Endothelial cell of umbilical vein (primary cell): ENCODE results near the gene ATF3. TPM values are rescaled to one million over a fixed set of nuclear protein-coding genes. Genes with fewer than 3 reads are reported as not detected.

Experiments
- BruUV-seq: library from RNA; stranded (reverse); fragments of 400-500 nt; replicated peaks from 2 replicates; lab custom pipeline; 2021; lab: Mats Ljungman, UMichigan
- CTCF ChIA-PET: fragments of 300-600, 350-600 bp; sonication (Branson Sonifier 250); formaldehyde crosslinking; loops from one replicate; lab custom pipeline; 2021; ENCODE audit warnings: antibody characterized with exemption, inconsistent platforms; lab: Charles Lee
- POLR2A ChIA-PET: fragments of 300-600, 350-600 bp; sonication (Branson Sonifier 250); formaldehyde crosslinking; loops from one replicate; lab custom pipeline; 2021; ENCODE audit warnings: antibody characterized with exemption, inconsistent platforms; lab: Charles Lee
- DNase-seq: peaks from one replicate; pipeline ENCODE4 v3.0.0-alpha.2; 2011; ENCODE audit warnings: low read depth, low spot score
- FAIRE-seq: peaks from 2 replicates; lab custom pipeline; 2011; peaks lifted over from hg19 to GRCh38; lab: Jason Lieb, UNC
- H2AFZ ChIP-seq: 2 replicates; pipeline ENCODE4 v1.6.0; 2012; ENCODE audit warnings: low read depth, low read length, control low read depth, inconsistent platforms
- H3K27ac ChIP-seq: 2 replicates; pipeline ENCODE4 v1.5.1; 2011; ENCODE audit warnings: low read depth, mild to moderate bottlenecking, control low read depth, low read length, moderate library complexity; ENCODE audit not compliant: insufficient read depth
- H3K27me3 ChIP-seq, 2 experiments: 2 replicates each; pipeline versions ENCODE4 v1.6.0 to v1.6.1; 2011; ENCODE audit warnings: low read length in 2 of 2, mixed read lengths in 1 of 2; ENCODE audit not compliant: control insufficient read depth in 2 of 2, insufficient read depth in 2 of 2
- H3K36me3 ChIP-seq, 2 experiments: 2 replicates in 1 of 2; 3 replicates in 1 of 2; pipeline ENCODE4 v1.5.1; 2011; ENCODE audit warnings: low read length in 2 of 2, mild to moderate bottlenecking in 1 of 2, moderate library complexity in 1 of 2; ENCODE audit not compliant: control insufficient read depth in 2 of 2, insufficient read depth in 2 of 2; ENCODE audit errors: extremely low read depth in 1 of 2
- H3K4me1 ChIP-seq: 3 replicates; pipeline ENCODE4 v1.5.1; 2011; ENCODE audit warnings: mild to moderate bottlenecking, low read length; ENCODE audit not compliant: control insufficient read depth, insufficient read depth; ENCODE audit errors: extremely low read depth
- H3K4me2 ChIP-seq: 2 replicates; pipeline ENCODE4 v1.6.1; 2011; ENCODE audit warnings: low read length, control low read depth, mixed read lengths; ENCODE audit not compliant: insufficient read depth
- H3K4me3 ChIP-seq, 3 experiments: fragments of 200-600 bp in 1 of 3; sonication (generic), shearing (Covaris generic) in 1 of 3; replicated peaks in 1 of 3; 2 replicates each; pipeline ENCODE4 v1.5.1; 2011 to 2016; ENCODE audit warnings: control low read depth in 3 of 3, low read length in 3 of 3, mild to moderate bottlenecking in 2 of 3, inconsistent platforms in 1 of 3, low read depth in 1 of 3, moderate library complexity in 1 of 3; ENCODE audit not compliant: insufficient read depth in 1 of 3
- H3K79me2 ChIP-seq: 2 replicates; pipeline ENCODE4 v1.6.0; 2012; ENCODE audit warnings: low read length, inconsistent platforms; ENCODE audit not compliant: control insufficient read depth, insufficient read depth
- H3K9ac ChIP-seq: replicated peaks from 2 replicates; pipeline ENCODE3; 2011; ENCODE audit warnings: low read length, control low read depth; ENCODE audit not compliant: insufficient read depth; ENCODE audit errors: extremely low read depth
- H3K9me1 ChIP-seq: replicated peaks from 3 replicates; pipeline ENCODE4 v1.6.0; 2011; ENCODE audit warnings: mild to moderate bottlenecking, low read length; ENCODE audit not compliant: control insufficient read depth, insufficient read depth; ENCODE audit errors: extremely low read depth
- H3K9me3 ChIP-seq: replicated peaks from 2 replicates; pipeline ENCODE4 v1.5.1; 2012; ENCODE audit warnings: low read length, inconsistent platforms; ENCODE audit not compliant: control insufficient read depth, insufficient read depth
- H4K20me1 ChIP-seq: replicated peaks from 2 replicates; pipeline ENCODE3; 2011; ENCODE audit warnings: mild to moderate bottlenecking, low read length; ENCODE audit not compliant: control insufficient read depth, insufficient read depth; ENCODE audit errors: extremely low read depth
- FOS ChIP-seq: IDR thresholded peaks from 2 replicates; pipeline ENCODE4 v1.6.1; 2011; ENCODE audit warnings: mild to moderate bottlenecking, low read length, moderate library complexity, borderline replicate concordance; ENCODE audit not compliant: insufficient read depth
- GATA2 ChIP-seq: IDR thresholded peaks from 2 replicates; pipeline ENCODE4 v1.7.0; 2011; ENCODE audit warnings: low read depth, mild to moderate bottlenecking, moderate library complexity, mixed read lengths, low read length; ENCODE audit not compliant: insufficient read length, insufficient read depth
- MYC ChIP-seq: IDR thresholded peaks from one replicate; pipeline ENCODE4 v1.6.1; 2011; ENCODE audit warnings: mild to moderate bottlenecking, low read depth, low read length
- POLR2AphosphoS5 ChIP-seq: IDR thresholded peaks from 2 replicates; pipeline ENCODE4 v1.6.1; 2012; ENCODE audit warnings: low read depth, mild to moderate bottlenecking, control low read depth, low read length, moderate library complexity; ENCODE audit not compliant: insufficient read depth
- dilution Hi-C: fragments of 300-500 bp; cut with MboI; formaldehyde crosslinking; loops from one replicate; pipeline ENCODE4 v1.15.0; 2019; ENCODE audit warnings: low sequenced_read_pairs; ENCODE audit not compliant: extremely low pct_ligation_motif_present
- intact Hi-C: fragments of 100-400 bp; cut with micrococcal nuclease; formaldehyde crosslinking; loops from one replicate; pipeline ENCODE4 v1.10.0; 2022
- polyA plus RNA-seq, 4 experiments: library from polyadenylated mRNA; depleted of rRNA in 3 of 4; stranded (reverse) in 3 of 4; unstranded in 1 of 4; fragments of >200 nt; gene quantifications; 2 replicates each; pipeline versions ENCODE4 v1.2.1 to v1.2.3, GENCODE V29; 2011 to 2012; ENCODE audit warnings: missing spikeins in 1 of 4
- total RNA-seq: library from RNA; stranded (reverse); gene quantifications from 2 replicates; pipeline ENCODE4 v1.2.3, GENCODE V29; 2021
- TF ChIP-seq, protein P1 (sequence below): IDR thresholded peaks from 2 replicates; pipeline ENCODE4 v1.6.1; 2011; ENCODE audit not compliant: insufficient read depth, insufficient read length

ATF3 gene
- total and polyA plus RNA-seq, 2 donors (not counting 3 experiments of a cell fraction or from before 2014, with no cell fraction given) = 6.1 to 17.1 TPM

DNA sequence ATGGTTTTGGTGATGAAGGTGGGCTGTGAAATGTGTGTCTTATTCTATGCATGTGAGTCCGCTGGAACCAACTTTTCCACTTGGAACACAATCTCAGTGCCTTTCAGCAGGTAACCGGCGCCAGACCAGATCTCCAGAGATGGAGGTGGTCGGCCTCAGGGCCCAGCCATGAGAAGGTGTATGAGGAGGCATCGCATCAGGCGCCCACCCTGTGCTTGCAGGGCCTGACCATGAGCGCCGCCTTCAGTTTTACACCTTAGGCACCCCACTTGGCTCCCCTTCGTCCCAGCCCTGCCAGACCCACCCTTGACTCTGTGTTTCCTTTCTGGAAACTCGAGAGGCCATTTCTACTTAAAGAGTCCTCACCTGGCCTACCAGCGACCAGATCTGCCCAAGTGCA, 48.6 kb upstream of the ATF3 start:
- FAIRE-seq = no peak
- no peaks in the 10 kb centered on the region for H4K20me1 ChIP-seq
- dilution Hi-C loops = no loop called here
- no peaks in the 10 kb centered on the region for H3K9me3 ChIP-seq
- no peaks in the 10 kb centered on the region for H3K9me1 ChIP-seq
- intact Hi-C loops = loop anchor here (1.0 to 10.0 kb wide), 5 partner anchors 36 to 985 kb away; partner anchors contain the start of genes DTL, INTS7 and SLC30A1
- H3K79me2 ChIP-seq = no peaks in the 10 kb centered on the region
- no peak overlapping the region for H3K27ac ChIP-seq
- no peak overlapping the region for H3K9ac ChIP-seq
- DNase-seq = no peak
- POLR2A ChIA-PET = interaction anchor here (2.2 kb wide), 1 partner anchor 48 kb away, joined by 8 read pairs; the partner anchor contains the start of gene ATF3
- no TSS peak for BruUV-seq
- H3K4me2 ChIP-seq = no peak overlapping the region
- H2AFZ ChIP-seq = no peak overlapping the region
- H3K4me3 ChIP-seq = no peak overlapping the region
- TF ChIP-seq FOS = no peak
- no peak for TF ChIP-seq MYC
- TF ChIP-seq POLR2AphosphoS5 = no peak
- no peaks in the 10 kb centered on the region for H3K36me3 ChIP-seq
- H3K27me3 ChIP-seq = peaks cover 2 to 3% of the 10 kb centered on the region in 2 experiments
- CTCF ChIA-PET = no interaction called here
- peaks cover 18% of the 10 kb centered on the region for H3K4me1 ChIP-seq

DNA sequence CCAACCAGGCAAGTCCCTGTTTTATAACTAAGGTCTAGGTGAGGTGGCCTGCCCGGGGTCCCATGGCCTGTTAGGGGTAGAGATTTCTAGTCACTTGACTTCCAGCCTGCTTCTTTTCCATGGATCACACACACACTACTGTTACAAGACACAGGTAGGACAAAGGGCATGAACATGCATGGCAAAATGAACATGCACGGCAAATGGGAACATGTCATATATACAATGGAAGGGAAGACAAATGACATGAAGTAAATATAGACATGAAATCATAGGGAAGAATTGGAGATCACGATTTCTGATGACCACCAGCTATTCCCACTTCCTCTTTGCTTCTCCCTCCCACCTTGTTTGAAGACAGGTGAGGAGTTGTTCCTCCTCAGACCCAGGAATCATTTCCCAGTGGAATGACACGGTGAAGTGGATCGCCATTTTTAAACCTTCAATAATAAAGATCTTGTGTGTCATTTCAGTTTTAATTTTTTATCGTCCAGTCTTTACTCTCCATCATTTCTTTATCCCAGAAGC, 47.6 kb upstream of the ATF3 start:
- peak overlapping the region; percentile 33 for H3K27ac ChIP-seq
- FAIRE-seq (no peak), DNase-seq (no peak)
- dilution Hi-C loops (no loop called here), intact Hi-C loops (loop anchor here (10.0 kb wide), 1 partner anchor 986 kb away; the partner anchor contains the start of gene SLC30A1)
- peaks cover 0 to 1% of the 10 kb centered on the region in 2 experiments for H3K27me3 ChIP-seq
- H2AFZ ChIP-seq = no peak overlapping the region
- peaks cover 19% of the 10 kb centered on the region for H3K4me1 ChIP-seq
- H3K4me3 ChIP-seq = no peak overlapping the region
- CTCF ChIA-PET = interaction anchor here (1.1 kb wide), 1 partner anchor 105 kb away, joined by 3 read pairs; no protein-coding TSS in a partner anchor
- no TSS peak for BruUV-seq
- no peaks in the 10 kb centered on the region for H3K79me2 ChIP-seq
- H3K36me3 ChIP-seq = no peaks in the 10 kb centered on the region
- H3K9me3 ChIP-seq = no peaks in the 10 kb centered on the region
- H3K9ac ChIP-seq = no peak overlapping the region
- no peak overlapping the region for H3K4me2 ChIP-seq
- no peaks in the 10 kb centered on the region for H3K9me1 ChIP-seq
- no peaks in the 10 kb centered on the region for H4K20me1 ChIP-seq
- no peak for TF ChIP-seq GATA2
- TF ChIP-seq MYC = no peak
- no peak for TF ChIP-seq POLR2AphosphoS5
- TF ChIP-seq, protein P1, sequence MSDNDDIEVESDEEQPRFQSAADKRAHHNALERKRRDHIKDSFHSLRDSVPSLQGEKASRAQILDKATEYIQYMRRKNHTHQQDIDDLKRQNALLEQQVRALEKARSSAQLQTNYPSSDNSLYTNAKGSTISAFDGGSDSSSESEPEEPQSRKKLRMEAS = no peak
- no peak for TF ChIP-seq FOS
- POLR2A ChIA-PET = interaction anchor here (2.2 kb wide), 1 partner anchor 47 kb away, joined by 8 read pairs; the partner anchor contains the start of gene ATF3
